NCI-H2196 (cell line): Measurements from ENCODE around the gene ARHGEF4.
A peak's percentile ranks its signal among the peaks of the same experiment; 100 is the strongest.
"Not testable (repeated sequence)": the region's sequence is repeated elsewhere in the genome, so short reads cannot be mapped to it uniquely, and the experiment has no call there.

Experiments used
- DNase-seq: peaks from one replicate; lab custom pipeline; 2025; ENCODE audit not compliant: unreplicated experiment; lab: John Stamatoyannopoulos, UW

Gene ARHGEF4

DNA sequence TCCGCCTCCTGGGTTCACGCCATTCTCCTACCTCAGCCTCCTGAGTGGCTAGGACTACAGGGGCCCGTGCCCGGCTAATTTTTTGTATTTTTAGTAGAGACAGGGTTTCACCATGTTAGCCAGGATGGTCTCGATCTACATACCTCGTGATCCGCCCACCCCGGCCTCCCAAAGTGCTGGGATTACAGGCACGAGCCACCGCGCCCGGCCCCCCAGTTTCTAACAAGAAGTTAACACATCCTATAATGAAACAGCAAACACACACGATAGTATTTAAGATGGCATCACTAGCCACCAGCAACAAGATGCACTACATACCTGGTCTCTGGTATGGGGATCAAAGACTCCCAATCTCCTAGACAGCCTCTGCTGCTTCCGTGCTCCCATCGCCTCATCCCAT lies 238.9 kb downstream of the ARHGEF4 start:
- not testable (repeated sequence) for DNase-seq

DNA sequence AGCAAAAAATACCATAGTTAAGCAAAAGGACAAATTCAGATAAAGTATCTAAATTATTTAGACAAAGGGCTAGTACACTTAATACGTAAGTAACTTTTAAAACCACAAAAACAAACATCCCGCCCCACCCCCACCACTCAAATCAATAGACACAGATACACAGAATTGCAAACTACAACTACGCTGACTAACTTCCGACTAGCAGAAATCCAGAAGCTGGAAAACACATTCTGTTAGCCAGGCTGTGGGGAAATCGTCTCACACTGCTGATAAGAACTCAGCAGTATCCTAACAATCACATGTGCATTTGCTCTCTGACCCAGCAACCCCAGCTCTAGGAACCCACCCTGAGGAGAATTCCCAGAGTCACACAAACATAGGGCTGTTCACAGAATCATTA lies 240.0 kb downstream of the ARHGEF4 start:
- no peak for DNase-seq

- DNase-seq: no peak
Observed at GRCh38 chr2:131077182-131077846, 240.6 kb downstream of the ARHGEF4 start.

DNA sequence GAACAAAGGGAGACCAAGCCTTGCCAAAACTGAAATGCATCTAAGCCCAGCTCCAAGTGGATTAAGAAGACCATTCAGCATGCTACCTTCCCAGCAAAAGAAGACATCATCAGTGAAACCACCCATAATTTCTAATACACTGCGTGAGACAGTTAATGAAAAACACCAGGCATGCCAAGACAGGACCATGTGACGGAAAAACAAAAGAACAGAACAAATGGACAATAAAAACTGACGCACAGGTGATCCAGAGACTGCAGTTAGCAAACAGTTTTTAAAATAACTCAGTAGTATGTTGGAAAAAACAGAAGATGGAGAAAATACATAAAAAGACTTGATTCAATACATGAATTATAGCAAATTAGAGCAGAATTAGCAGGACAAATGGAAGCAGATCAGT lies 241.3 kb downstream of the ARHGEF4 start:
- DNase-seq: no peak

DNA sequence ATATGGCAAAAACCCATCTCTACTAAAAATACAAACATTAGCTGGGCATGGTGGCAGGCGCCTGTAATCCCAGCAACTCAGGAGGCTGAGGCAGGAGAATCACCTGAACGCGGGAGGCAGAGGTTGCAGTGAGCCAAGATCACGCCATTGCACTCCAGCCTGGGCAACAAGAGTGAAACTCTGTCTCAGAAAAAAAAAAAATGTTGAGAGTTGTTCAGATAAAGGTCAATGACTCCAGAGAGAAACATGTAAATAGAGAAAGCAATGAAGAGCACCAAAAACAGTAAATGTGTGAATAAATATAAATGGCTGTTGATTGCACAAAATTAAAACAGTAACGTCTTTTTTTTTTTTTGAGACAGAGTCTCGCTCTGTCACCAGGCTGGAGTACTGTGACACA lies 243.2 kb downstream of the ARHGEF4 start:
- not testable (repeated sequence) for DNase-seq

DNA sequence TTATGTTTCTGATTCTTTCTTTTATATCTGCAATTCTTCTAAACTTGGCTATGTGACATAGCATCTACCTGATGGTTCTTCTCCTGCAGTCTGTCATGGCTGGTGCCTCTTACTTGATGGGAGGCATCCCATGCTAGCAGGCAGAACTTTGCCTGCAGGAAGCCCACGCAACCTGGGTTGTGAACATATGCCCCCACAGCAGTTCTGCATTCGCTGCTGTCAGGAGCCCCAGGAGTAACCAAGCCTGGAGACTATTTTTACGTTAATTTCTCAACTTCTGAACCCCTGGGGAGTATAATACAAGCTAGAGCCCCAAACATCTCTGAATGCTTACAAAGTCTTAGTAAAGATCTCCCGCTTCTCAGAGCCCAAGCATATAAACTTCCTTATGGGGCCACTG lies 244.5 kb downstream of the ARHGEF4 start:
- no peak for DNase-seq

- no peak for DNase-seq
Observed at GRCh38 chr2:131085646-131086045, 248.9 kb downstream of the ARHGEF4 start.

GRCh38 chr2:131092458-131093005 lies 255.8 kb downstream of the ARHGEF4 start:
- DNase-seq: no peak

DNA sequence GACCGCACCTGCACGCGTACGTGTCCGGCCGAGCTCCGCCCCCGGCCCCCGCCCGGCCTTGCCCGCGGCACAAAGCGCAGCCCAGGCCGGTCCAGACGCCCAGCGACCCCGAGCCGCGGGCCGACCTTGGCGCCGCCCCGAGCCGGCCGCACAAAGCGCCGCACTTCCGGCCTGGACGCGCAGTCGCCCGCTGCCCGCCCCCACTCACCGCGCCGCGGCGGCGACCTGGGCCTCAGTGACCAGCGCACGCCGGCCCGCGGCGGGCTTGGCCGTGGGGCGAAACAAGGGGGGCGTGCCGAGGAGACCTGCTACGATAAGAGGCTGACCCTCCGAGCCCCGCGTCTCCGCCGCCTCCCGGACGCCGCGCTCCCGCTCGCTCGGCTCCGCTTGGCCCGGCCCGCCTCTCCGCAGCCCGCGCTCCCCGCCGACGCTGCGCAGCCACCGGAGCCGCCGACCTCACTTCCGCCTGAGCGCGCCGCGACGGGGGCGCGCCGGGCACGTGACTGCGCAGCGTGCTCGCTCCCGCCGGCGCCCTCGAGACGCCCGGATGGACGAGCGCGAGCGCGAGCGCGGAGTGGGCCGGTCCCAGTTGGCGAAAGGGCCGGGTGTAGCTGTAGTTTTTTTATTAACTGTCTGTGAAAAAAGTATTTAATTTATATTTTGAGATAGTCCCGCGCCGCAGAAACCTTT lies 256.4 kb downstream of the ARHGEF4 start, which contains the start of gene FAM168B:
FAM168B (minus strand) TSS at position 455 of the 690 bp plus-strand sequence. CDS start 10,814 bp downstream, outside the sequence.
- DNase-seq: peak; percentile 94

- DNase-seq: peak; percentile 78
Observed at GRCh38 chr2:131093696-131094462, 257.2 kb downstream of the ARHGEF4 start.

DNA sequence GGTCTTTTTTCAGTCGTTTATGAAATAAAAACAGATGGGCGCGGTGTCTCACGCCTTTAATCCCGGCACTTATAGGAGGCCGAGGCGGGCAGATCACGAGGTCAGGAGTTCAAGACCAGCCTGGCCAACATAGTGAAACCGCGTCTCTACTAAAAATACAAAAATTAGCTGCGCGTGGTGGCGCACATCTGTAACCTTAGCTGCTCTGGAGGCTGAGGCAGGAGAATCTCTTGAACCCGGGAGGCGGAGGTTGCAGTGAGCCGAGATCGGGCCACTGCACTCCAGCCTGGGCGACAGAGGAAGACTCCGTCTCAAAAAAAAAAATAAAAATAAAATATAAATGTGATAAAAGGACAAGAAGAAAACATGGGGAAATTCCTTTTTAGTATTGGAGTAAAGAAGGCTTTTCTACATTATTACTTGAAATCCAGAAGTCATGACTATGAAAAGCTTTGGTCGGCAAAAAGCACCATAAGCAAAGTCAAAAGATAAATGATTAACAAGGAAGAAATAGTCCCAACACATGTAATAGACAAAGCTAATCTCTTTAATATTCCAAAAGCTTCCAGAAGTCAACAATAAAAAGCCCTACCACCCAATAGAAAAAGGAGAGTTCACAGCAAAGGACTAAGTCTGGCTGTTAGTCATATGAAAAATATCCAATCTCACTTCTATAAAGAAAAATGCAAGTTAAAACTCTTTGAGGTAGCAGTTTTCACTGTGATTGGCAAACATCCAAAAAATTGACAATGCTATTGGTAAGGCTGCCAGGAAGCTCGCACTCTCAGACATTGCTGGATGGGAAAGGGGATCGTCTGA lies 258.0 kb downstream of the ARHGEF4 start:
- peak; percentile 32 for DNase-seq
